HEK293T (cell line): ENCODE measurements around the gene ADAD2.

Experiments
- ARNT ChIP-seq: fragments of 450-650 bp; IDR thresholded peaks from 2 replicates; pipeline ENCODE4 v1.6.1; 2017; ENCODE audit warnings: mild to moderate bottlenecking
- BHLHE40 ChIP-seq: fragments of 450-650 bp; IDR thresholded peaks from 2 replicates; pipeline ENCODE4 v1.6.1; 2016; ENCODE audit warnings: mild to moderate bottlenecking, moderate library complexity, borderline replicate concordance
- CTBP1 ChIP-seq: fragments of 450-650 bp; IDR thresholded peaks from 2 replicates; pipeline ENCODE4 v1.6.1; 2016; ENCODE audit warnings: borderline replicate concordance
- ELF4 ChIP-seq: fragments of 450-650 bp; IDR thresholded peaks from 2 replicates; pipeline ENCODE4 v1.6.1; 2017; ENCODE audit warnings: antibody characterized with exemption
- FOXA1 ChIP-seq: fragments of 450-650 bp; IDR thresholded peaks from 2 replicates; pipeline ENCODE4 v1.6.1; 2016; ENCODE audit warnings: mild to moderate bottlenecking
- FOXK2 ChIP-seq: fragments of 450-650 bp; IDR thresholded peaks from 2 replicates; pipeline ENCODE4 v1.6.1; 2016; ENCODE audit warnings: mild to moderate bottlenecking
- HDGF ChIP-seq: fragments of 450-650 bp; IDR thresholded peaks from 2 replicates; pipeline ENCODE4 v1.6.1; 2017; ENCODE audit warnings: antibody characterized with exemption, borderline replicate concordance
- L3MBTL2 ChIP-seq: fragments of 450-650 bp; conservative IDR thresholded peaks from 2 replicates; pipeline ENCODE4 v1.6.1; 2016; ENCODE audit warnings: mild to moderate bottlenecking
- NFRKB ChIP-seq: fragments of 450-650 bp; IDR thresholded peaks from 2 replicates; pipeline ENCODE4 v1.6.1; 2016; ENCODE audit warnings: mild to moderate bottlenecking, moderate library complexity
- PKNOX1 ChIP-seq: fragments of 450-650 bp; IDR thresholded peaks from 2 replicates; pipeline ENCODE4 v1.6.1; 2016
- SP1 ChIP-seq: fragments of 450-650 bp; IDR thresholded peaks from 2 replicates; pipeline ENCODE4 v1.6.1; 2017
- SUZ12 ChIP-seq: fragments of 450-650 bp; IDR thresholded peaks from 2 replicates; pipeline ENCODE4 v1.6.1; 2016; ENCODE audit warnings: mild to moderate bottlenecking
- ZNF384 ChIP-seq: fragments of 450-650 bp; IDR thresholded peaks from 2 replicates; pipeline ENCODE4 v1.6.1; 2016

DNA sequence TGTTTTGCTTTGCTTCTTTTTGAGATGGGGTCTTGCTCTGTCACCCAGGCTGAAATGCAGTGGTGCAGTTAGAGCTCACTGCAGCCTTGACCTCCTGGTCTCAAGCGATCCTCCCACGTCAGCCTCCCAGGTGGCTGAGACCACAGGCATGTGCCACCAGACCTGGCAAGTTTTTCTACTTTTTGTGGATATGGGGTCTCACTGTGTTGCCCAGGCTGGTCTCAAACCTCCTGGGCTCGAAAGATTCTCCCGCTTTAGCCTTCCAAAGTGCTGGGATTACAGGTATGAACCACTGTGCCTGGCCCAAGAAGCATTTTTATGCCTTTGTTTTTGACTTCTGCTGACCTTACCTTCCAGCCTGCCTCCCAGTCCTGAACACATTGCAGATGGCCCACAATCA is 35.7 kb upstream of the ADAD2 start:
- TF ChIP-seq SP1, result no peak
- no peak for TF ChIP-seq FOXK2
- no peak for TF ChIP-seq HDGF
- TF ChIP-seq ARNT, result no peak
- no peak for TF ChIP-seq L3MBTL2
- no peak for TF ChIP-seq ELF4
- no peak for TF ChIP-seq ZNF384
- no peak for TF ChIP-seq NFRKB
- TF ChIP-seq SUZ12, result no peak
- no peak for TF ChIP-seq BHLHE40
- no peak for TF ChIP-seq PKNOX1
- no peak for TF ChIP-seq CTBP1
- no peak for TF ChIP-seq FOXA1
